GM21423 (cell line): ENCODE results near the gene C16orf95.
"Not testable (repeated sequence)": the region's sequence is repeated elsewhere in the genome, so short reads cannot be mapped to it uniquely, and the experiment has no call there.

Experiments used
- ATAC-seq: cut with Tn5 transposase; IDR thresholded peaks from one replicate; pipeline ENCODE4 v1.9.1; 2021; ENCODE audit warnings: mild to moderate bottlenecking, moderate library complexity; ENCODE audit not compliant: unreplicated experiment

C16orf95 gene

DNA sequence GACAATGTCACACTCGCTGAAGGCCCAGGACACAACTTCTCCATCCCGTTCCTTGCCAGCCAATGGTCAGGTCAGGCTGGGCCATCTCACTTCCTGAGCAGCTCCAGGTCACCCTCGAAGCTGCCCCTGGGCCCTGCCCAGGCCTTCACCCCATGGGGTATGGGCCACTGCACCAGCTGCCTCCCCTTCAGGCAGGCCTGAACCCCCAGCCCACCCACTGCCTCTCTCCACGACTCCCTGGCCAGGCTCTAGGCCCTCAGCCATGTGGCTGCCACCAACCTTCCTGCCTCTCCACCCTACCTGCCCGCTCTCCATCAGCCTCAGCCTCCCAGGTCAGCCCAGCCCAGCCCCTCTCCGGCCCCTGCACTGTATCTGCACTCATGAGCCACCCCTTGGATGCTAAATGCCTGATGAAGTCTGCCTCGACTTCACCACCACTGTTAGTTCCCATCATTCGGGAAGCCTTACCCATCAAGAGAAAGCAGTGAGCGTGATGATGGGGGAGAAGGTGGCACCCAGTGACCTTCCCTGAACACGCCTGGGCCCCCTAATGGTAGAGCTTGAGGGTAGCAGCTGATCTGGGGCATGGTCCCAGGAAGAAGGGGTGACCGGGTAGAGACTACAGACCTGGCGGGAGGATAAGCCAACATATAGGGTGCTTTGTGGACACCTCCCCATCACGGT lies 30.9 kb upstream of the C16orf95 start:
- ATAC-seq = no peak

DNA sequence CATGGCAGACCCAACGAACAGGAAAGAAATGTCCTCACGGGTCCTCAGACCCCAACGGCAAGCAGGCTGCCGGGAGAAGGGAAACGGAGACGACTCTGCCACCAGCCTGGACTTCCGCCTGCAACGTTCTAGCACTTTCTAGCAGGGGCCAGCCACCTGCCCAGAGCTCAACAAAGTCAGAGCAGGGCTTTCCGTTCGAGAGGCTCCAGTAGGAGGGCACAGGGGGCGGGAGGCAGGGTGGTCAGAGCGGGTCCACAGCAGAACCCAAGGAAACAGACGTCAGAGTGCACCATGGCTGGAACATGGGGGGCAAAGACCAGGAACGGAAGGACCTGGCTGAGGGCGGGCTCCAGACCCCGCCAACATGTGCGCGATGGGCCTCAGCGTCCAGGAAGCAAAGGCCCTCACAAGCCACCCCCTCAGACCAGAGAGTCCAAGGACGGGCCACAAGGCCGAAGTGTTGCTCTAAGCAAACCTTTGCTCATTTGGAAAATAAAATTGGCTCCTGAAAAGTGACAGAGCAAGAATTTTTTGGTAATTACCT lies 29.4 kb upstream of the C16orf95 start:
- no peak for ATAC-seq

DNA sequence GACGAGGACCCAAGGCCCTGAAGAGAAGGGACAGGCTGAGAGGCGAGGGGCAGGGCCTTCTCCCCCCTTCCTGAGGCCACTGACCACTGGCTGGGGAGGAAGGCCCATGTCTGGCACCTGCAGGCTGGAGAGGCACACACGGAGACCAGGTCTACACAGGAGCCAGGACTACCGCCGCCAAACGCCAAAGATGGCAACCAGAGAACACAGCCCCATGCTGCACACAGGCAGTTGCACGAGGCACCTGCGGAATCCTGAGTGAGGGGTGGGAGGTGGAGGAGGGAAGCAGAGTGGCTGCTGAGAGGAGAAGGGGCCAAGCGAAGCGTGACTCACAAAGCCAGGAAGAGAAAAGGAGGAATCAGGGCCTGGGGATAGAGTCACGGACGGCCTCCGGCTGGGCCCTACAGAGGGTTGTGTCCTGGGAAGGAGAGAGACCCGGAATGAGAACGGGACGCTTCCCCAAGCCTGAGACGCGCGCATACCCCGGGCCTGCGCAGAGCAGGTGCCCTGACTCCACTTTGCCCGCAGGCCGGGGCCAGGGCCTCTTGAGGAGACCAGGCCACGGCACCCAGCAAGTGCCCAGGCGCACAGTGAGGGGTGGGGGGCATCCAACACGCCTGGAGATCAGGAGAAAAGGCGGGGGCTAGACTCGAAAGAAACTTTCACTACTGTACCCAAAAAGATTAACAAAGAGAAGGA lies 28.7 kb upstream of the C16orf95 start:
- no peak for ATAC-seq

DNA sequence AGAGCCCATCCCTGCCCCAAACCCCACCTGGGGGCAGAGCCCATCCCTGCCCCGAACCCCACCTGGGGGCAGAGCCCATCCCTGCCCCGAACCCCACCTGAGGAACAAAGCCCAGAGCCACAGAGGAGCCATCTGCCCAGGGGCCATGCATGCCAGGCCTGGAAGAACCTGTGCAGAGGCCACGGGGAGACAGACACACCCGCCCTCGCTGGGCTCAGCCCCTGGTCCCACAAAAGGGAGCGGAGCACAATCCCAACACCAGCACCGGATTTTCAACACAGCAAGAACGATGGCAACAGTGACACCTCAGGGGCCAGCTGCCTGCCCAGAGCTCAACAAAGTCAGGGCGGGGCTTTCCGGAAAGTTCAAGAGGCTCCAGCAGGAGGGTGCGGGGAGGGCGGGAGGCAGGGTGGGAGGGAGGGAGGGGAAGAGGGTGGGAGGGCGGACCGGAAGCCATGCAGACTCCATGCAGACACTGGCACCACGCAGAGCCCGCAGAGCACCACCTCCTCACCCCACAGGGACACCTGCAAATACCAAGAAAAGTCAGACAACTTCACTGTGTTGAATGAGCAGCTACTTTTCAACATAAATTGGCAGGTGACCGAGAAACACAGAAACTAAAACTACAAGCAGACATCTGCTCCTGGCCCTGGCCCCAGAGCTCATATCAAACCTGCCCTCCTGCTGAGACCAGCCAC lies 27.9 kb upstream of the C16orf95 start:
- no peak for ATAC-seq

DNA sequence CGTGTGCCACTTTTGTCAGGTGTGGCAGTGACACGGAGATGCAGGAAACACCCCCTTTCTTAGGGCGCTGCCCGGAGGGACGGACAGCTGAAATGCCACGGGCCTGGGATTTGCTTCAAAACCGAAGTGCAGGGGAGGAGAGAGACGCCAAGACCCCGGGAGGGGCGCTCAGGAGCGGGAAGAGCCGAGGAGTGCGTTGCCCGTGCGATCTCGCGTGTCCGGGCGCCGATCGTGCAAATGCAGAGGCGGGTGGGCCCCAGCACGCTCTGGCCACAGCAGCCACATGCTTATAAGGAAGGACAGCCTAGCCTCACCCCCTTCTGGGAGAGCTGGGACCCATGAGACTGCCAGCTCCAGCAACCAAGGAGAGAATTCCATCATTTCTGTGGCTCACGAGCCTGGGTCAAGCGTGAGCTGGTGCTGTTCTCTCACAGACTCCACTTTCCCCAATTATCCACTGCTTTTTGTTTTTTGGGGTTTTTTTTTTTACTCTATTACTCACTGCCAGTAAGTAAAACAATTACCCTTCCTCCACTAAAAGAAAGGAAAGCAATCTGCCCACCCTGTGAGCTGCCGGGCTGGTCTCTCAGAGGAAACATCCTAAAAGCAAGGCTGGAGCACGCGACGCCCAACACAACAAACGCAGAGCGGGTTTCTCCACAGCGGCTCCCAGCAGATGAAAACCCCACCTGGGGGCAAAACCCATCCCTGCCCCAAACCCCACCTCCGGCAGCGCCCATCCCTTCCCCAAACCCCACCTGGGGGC lies 27.2 kb upstream of the C16orf95 start:
- ATAC-seq = no peak

DNA sequence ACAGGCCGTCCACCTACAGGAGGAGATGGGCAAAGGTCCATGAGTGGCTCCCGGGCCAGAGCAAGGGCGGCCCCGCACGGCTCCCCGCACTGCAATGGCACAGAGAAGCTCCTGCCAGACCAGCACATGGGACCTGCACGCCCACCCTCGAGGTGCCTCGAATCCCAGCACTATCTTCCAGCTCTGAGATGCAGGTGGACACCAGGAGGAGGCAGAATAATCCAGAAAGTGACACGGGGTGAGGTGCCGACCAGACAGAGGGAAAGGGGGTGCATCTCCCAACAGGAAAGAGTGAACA lies 26.5 kb upstream of the C16orf95 start:
- no peak for ATAC-seq

DNA sequence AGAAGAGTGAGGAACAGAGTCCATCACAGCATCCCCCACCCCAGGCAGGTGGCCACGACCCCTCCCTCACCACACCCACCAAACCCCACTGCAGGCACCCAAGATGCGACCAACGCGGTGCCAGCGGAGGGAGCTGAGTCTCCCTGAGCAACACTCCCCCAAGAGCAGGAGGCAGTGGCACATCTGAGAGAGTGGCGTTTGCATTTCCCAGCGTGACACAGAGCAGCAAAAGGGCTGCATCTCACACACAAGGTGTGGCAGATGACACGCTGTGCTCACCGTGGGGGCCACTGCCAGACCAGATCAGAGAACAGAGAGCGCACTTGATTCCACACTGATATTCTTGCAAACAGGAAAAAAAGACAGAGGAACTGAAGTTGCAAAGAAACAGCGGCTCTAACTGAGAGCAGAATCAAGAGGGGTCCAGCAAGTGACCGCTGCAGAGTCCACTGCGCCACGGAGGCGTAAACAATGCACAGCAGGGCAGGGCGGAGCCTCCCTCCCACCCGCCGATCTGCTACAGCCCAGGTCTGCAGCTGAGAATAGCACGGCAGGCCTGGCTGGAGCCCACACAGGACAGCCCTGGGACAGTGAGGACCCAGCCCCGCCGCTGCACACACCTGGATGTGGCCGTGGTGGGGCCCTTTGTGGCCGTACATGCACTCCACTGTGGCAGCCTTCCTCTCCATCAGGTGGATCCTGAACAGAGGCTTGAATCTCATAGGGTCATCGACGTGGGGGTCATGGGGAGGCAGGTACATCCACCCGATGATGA lies 26.0 kb upstream of the C16orf95 start:
- no peak for ATAC-seq

DNA sequence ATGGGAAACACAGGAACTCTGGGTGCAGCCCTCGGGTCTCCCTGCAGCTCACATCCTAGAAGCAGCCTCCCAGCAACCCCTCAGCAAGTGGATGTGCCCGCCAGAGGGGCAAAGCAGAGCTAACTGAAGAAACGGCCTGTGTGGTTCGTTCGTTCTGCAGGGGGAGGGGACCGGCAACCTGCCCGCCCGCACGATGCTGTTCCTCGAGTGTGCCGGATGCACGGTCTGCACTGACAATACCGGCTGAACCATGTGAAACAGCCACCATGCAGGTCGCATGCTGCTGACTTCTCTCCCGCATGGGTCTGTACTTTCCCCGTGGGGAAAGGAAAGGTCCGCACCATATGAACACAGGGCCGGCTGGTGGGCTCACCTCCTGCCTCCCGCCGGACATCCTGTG lies 25.3 kb upstream of the C16orf95 start:
- no peak for ATAC-seq

DNA sequence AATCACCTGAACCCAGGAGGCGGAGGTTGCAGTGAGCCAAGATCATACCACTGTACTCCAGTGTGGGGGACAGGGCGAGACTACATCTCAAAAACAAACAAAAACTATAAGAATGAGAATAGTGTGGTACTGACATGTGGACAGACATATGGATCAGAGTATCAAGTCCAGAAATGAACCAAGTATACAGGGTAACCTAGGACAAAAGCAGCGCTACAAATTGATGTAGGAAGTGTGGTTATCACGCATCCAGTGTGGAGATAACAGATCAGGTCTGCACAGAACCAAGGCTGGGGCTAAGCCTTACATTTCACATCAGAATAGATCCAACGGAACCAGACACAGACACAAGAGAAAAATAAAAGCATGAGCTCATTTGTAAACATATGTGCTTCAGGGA lies 23.0 kb upstream of the C16orf95 start:
- no peak for ATAC-seq

DNA sequence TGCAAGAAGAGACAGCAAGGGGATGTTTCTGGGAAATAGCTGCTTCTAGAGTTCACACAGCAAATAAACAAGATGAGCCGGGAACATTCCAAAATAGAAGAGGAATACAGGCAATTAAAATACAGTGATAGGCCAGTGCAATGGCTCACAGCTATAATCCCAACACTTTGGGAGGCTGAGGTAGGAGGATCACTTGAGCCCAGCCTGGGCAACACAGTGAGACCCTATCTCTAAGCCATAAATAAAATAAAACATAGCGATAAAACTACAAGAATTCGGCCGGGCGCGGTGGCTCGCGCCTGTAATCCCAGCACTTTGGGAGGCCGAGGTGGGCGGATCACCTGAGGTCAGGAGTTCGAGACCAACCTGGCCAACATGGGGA lies 22.5 kb upstream of the C16orf95 start:
- ATAC-seq = not testable (repeated sequence)

DNA sequence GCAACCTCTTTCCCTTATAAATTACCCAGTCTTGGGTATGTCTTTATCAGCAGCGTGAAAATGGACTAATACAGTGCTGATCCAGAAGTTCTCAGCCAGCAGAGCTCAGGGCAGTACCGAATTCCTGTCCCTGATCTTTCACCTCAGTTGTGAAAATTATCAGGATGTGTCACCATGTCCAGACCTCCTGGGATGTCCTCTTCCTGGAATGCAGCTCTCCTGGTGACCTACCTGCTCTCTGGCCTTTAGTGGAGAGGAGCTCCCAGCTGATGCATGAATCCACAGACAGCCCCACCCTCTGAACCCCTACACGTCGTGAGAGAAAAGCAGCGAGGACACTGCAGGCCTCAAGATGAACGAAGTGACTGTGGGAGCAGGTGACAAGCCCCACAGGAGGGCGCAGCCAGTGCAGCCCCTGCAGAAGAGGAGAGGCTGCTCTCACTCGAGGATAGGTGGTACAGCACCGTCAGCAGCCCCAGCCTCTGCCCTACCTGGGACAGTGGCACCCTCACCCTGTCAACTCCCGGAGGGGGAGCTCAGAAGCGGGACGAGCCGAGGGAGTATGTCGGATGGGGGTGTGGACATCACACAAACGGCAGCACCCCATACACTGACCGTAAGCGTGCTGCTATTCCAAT lies 22.0 kb upstream of the C16orf95 start:
- ATAC-seq = no peak

DNA sequence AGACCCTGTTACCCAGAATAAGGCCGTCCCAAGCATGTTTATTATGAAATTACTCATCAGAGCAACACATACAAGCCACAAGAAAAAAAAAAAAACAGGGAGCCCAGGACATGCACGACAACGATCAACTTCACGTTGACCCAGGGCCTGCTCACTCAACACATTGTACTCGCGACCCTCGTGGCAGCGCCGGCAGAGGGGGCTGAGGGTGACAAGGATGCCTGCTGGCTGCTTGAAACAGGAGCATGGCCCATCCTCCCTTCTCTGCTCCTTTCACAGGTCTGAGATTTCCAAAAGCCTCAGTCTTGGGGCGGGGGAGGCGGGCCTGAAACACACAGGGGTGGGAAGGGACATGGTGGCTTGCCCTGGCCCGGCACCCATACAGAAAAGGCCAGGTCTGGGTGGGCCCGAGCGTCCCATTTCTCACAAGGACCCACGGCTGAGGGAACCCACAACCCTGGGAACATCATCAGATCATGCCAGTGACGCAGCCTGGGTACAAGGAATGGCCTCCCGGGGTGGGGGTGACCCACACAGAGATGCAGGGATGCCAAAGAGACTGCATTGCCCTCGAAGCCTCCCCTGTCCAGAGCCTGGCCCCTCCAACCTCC lies 21.1 kb upstream of the C16orf95 start:
- no peak for ATAC-seq

DNA sequence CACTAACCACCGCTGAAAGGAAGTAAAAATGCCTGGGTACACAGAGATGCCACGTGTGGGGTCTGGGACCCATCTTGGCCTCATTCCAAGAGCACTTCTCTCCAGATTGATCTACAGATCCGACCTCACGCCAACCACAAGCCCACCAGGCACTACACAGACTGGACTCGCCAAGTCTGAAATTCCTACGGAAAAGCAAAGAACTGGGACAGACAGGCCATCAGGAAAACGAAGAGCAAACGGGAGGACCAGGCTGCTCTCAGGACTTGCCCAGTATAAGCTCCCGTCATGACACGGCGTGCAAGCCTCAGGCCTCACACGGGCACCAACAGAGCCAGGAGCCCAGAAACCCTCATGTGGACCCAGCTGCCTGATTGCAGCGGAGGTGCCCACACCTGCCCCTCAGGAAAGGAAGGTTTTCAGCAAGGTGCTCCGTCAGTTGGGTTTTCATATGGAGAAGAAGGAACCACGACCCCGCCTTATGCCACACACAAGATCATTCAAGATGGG lies 20.1 kb upstream of the C16orf95 start:
- no peak for ATAC-seq

DNA sequence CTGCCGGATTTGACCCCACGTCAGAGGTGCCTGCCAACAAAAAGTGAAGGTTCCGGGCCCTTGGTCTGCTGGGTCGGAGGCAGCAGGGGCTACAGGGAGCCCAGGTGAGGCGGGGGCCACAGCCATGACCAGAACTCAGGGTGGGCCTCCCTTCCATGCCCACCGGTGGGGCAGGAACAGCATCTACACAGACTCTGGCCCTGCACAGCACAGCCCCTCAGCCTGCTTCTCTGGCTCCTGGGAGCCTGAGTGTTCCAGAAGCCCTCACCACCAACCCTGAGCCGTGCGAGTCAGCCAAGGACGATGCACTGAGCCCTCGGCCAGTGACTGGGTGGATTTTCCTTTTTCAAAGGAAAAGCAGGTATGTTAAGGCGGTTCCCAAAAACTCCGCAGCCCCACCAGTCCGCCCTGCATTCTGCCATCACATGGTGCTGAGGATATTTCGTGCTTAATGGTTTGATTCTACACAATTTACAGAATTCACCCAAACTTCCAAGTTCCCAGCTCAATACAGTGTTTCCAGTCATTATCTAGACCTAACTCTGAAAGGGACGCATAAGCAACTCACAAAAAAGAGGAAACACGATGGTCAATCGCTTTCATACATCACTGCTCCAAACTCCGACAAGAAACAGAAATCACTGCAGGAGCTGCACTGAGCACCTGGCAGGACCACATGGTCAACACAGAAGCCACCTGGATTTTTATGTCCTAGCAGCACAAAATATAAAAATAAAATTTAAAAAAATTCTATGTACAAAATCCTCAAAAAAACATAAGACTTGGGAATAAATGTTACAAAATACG lies 19.4 kb upstream of the C16orf95 start:
- ATAC-seq = no peak

DNA sequence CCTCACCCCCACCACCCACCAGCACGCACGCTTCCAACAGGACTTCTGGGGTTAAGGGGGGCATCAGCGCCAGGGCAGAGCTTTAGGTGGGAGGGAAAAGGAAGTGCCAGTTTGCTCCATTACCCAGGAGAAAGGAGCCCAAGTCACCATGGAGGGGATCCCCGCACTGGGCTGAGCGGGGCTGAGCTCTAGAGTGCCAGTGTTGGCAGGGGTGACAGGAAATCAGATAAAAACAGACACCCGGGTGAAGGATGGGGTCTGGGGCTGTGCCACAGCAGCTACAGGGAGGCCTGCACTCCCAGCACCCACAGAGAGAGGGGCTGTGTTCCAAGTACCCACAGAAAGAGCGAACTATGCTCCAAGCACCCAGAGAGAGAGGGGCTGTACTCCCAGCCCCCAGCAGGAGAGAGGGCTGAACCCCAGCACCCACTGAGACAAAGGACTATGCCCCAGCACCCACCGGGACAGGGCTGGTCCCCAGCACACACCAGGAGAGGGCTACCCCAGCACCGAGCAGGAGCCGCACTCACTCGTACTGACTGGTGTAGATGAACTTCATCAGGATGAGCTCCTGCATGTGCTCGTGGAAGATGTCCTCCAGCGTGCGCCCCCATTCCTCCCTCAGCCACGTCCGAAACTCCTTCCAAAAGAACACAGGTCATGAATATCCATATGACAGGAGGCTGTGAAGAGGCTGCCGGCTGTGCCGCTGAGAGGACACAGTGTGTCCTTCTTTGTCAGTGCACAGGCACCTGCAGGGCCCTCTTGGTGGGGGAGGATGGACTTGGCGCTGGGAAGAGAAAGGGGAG lies 18.6 kb upstream of the C16orf95 start:
- no peak for ATAC-seq

DNA sequence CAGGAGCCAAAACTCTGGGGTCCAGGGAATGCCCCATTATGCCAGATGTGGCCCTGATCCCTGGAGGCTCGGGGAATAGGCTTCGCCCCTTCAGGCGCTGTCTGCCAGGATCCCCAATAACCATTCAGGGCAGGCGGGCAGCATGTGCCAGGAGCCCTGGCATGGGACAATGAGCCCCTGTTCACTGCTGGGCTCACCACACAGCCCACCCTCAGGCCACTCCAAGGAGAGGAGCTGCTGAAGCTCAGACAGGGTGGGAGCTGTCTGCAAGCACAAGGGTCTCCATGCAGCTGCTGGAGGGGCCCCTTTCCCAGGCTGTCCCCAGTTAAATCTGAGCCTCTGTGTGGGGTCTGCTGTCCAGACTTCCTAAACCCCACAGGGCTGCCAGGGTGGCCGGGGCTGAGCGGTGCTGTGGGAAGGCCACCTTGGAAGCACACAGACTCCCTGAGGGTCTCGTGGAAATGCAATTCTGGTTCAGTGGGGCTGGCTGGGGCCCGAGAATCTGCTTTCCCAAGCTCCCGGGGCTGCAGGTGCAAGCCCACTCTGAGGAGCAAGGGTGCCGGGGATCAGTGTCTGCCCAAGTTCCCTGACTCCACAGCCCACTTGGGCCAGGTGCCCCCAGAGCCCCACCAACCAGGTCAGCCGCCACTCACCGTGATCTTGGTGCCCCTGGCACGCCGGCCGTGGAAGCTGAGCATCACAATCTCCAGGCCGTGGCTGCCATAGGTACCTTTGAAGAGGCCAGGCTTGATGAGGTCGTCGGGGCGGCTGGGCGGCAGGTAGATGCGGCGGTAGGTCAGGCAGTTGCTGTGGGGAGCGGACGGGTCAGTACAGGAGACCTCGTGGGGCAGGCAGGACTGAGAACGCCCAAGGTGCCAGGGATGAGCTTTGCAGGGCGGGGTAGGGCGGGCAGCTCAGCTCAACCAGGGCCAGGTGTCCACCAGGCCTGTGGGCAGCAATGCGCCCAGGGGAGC lies 17.7 kb upstream of the C16orf95 start:
- ATAC-seq = no peak
